ENCODE results near the gene PTPN4. TPM values are rescaled to one million over a fixed set of nuclear protein-coding genes. Genes with fewer than 3 reads are reported as not detected.

PTPN4 gene
- total and polyA plus RNA-seq, 10 of the 15 experiments (the other 5 are each of a cell fraction or from before 2014, with no cell fraction given): 5.0 to 29.7 (median 23.7) TPM

- Histone ChIP-seq H3K9me3 (replicated peaks; ENCODE audit: control insufficient read depth, insufficient read depth, low read length) (no peaks in the 10 kb centered on the region; the same call in 2 of the 3 replicates), H3K27ac (ENCODE audit: control insufficient read depth, insufficient read depth) (no peak overlapping the region), H2AFZ (ENCODE audit: control insufficient read depth, low read depth, low read length) (no peak overlapping the region), H3K9ac (ENCODE audit: control insufficient read depth, insufficient read depth, low read length) (no peak overlapping the region), H3K4me3 (no peak overlapping the region), H3K36me3 (ENCODE audit: control insufficient read depth in 2 of 2, insufficient read depth in 2 of 2, low read length in 1 of 2) (no peaks in the 10 kb centered on the region), H3K4me1 (ENCODE audit: control insufficient read depth, insufficient read depth, low read length) (no peaks in the 10 kb centered on the region), H3K79me2 (ENCODE audit: control insufficient read depth, insufficient read depth, low read length) (no peaks in the 10 kb centered on the region), H3K27me3 (replicated peaks in 1 of 2; ENCODE audit: control insufficient read depth in 2 of 2, insufficient read depth in 2 of 2, low read length in 1 of 2) (peaks cover 0 to 2% of the 10 kb centered on the region in 2 experiments; a peak in 2 of 4 replicates), H4K20me1 (ENCODE audit: control insufficient read depth, insufficient read depth) (no peaks in the 10 kb centered on the region), H3K4me2 (ENCODE audit: control insufficient read depth, insufficient read depth) (no peak overlapping the region)
- WGBS (ENCODE audit: insufficient coverage, insufficient replicate concordance, low lambda C conversion rate, missing lambda C conversion rate): 34% methylated on average over 8 of the region's 8 CpGs
- no peak for FAIRE-seq
- SMC1A ChIA-PET (ENCODE audit: uncharacterized antibody, unreplicated experiment): interaction anchor here (1.2 kb wide), 1 partner anchor 38 kb away, joined by 4 read pairs; no protein-coding TSS in a partner anchor
- CTCF ChIA-PET: interaction anchor here (0.9 to 1.6 kb wide), 2 partner anchors 24 to 453 kb away, joined by 3 to 4 read pairs; no protein-coding TSS in a partner anchor
- POLR2A ChIA-PET: no interaction called here
- in situ Hi-C loops (cut with MboI) (no loop called here), intact Hi-C loops (cut with micrococcal nuclease; ENCODE audit: unreplicated experiment) (no loop called here)
- TF ChIP-seq WRNIP1 (IDR thresholded peaks at IDR 0.05; ENCODE audit: borderline replicate concordance, low read depth, low read length) (no peak), RAD21 (IDR thresholded peaks at IDR 0.05; ENCODE audit: insufficient read depth, low read depth, low read length) (no peak), MYB (IDR thresholded peaks at IDR 0.05; ENCODE audit: borderline replicate concordance, low read depth, low read length) (no peak), CHD4 (IDR thresholded peaks at IDR 0.05) (no peak), ELK1 (IDR thresholded peaks at IDR 0.05; ENCODE audit: low read depth, low read length) (no peak), RCOR1 (conservative IDR thresholded peaks at IDR 0.05; ENCODE audit: low read depth, low read length) (no peak), CBFB (IDR thresholded peaks at IDR 0.05; ENCODE audit: low read depth) (no peak), ZBED1 (IDR thresholded peaks at IDR 0.05; ENCODE audit: borderline replicate concordance) (no peak), TCF3 (IDR thresholded peaks at IDR 0.05; ENCODE audit: borderline replicate concordance, insufficient read depth, low read depth, low read length) (no peak), NFXL1 (IDR thresholded peaks at IDR 0.05; ENCODE audit: borderline replicate concordance) (no peak), POU2F2 (IDR thresholded peaks at IDR 0.05; ENCODE audit: borderline replicate concordance, low read depth, low read length) (no peak), RBBP5 (conservative IDR thresholded peaks at IDR 0.05) (no peak), KLF5 (IDR thresholded peaks at IDR 0.05; ENCODE audit: partially characterized antibody) (no peak)
- TF ChIP-seq, protein P1, sequence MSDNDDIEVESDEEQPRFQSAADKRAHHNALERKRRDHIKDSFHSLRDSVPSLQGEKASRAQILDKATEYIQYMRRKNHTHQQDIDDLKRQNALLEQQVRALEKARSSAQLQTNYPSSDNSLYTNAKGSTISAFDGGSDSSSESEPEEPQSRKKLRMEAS (IDR thresholded peaks at IDR 0.05; ENCODE audit: low read depth, low read length): no peak
- BruUV-seq (replicated peaks): no TSS peak
- no peak for DNase-seq (ENCODE audit: low read depth, low spot score)
- ATAC-seq: no peak
- RAD21 ChIA-PET (ENCODE audit: unreplicated experiment): interaction anchor here (1.6 kb wide), 1 partner anchor 19 kb away, joined by 4 read pairs; no protein-coding TSS in a partner anchor
Observed at GRCh38 chr2:119723186-119723585, 36.5 kb upstream of the PTPN4 start.

All from GM12878 (cell line).